Central memory CD4-positive, alpha-beta T cell (primary cell): ENCODE measurements around the gene MLPH.

Experiments used
- DNase-seq: peaks from one replicate; pipeline ENCODE4 v3.0.0; 2022

The MLPH gene

DNA sequence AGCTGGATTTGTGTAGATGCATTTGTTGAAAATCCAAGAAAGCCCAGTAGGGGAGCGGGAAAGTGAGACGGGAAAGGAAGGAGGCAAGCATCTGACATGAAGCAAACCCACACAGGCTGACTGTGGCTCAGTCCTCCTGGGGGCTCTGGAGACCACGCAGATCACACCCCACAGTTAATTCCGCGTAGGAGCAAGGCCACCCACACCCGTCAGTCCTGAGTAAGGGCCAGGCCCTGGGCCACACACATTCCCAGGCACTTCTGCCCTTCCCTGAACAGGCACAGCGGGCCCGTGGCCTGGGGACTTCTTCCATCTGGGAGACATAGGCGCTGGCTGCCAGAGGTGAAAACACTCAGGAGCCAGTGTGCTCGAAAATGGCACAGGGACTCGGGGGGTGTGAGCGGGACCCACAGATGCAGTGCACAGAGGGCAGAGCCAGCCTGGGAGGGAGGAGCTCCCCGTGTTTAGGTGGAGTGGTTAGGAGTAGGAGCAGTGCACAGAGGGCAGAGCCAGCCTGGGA, 59.9 kb downstream of the MLPH start:
- no peak for DNase-seq

DNA sequence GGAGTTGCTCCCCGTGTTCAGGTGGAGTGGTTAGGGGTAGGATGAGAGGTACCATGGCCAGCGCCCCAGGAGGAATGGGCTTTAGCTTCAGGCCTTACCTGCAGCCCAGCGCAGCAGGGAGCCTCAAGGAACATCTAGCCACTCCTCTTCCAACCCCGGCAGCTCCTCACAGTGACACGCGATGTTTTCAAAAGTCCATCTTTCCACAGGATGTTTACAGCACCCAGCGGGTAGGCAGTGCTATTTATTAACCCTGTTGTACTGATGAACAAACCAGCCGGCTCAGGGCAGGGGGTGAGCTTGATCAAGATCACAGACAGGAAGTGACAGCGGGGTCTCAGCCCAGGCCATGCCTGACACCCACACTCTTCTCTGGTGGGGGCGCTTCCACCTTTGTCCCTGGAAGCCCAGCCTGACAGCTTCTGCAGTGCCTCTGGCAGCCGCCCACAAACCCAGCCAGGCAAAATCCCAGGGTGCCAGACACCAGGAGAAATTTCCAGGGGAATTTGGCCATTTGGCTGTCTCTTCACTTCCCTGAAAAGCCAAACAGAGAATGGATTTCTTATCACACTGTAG, 60.9 kb downstream of the MLPH start:
- no peak for DNase-seq

GRCh38 chr2:237549216-237549615, 62.2 kb downstream of the MLPH start:
- DNase-seq, result no peak

- DNase-seq, result no peak
Measured at GRCh38 chr2:237549643-237550415, 62.8 kb downstream of the MLPH start.

GRCh38 chr2:237551071-237551574, 64.1 kb downstream of the MLPH start:
- DNase-seq, result no peak

DNA sequence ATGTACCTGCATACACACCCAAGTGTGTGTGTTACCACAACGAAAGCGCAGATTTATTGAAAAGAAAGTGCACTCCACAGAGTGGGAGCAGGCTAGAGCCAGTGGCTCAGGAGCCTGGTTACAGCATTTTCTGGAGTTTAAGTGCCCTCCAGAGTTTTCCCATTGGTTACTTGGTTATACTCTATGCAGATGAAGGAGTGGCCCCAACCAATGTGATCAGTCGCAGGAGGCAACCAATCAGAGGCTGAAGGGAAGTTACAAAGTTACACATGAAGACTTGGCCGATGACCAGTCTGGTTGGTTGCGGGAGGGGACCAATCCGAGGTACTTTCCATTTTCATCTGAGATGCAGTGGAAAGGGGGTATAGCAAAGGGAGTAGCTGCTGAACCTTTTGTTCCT, 65.9 kb downstream of the MLPH start:
- no peak for DNase-seq

DNA sequence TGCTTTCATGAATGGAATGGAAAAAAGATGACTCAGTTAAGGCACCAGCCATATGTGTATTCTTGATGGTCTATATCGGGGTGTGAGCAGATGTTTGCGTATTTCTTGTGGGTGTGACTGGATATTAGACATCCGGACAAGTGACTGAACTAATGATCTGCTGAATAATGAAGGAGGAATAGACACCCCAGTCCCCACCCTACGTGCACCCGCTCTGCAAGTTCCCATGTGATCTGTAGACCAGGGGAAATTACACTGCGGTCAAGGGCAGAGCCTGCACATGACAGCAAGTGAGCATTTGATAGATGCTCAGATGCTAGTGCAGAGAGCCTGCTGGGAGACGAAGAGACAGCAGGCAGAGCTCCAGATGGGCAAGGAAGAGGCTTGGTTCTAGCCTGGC, 66.9 kb downstream of the MLPH start:
- DNase-seq, result no peak

DNA sequence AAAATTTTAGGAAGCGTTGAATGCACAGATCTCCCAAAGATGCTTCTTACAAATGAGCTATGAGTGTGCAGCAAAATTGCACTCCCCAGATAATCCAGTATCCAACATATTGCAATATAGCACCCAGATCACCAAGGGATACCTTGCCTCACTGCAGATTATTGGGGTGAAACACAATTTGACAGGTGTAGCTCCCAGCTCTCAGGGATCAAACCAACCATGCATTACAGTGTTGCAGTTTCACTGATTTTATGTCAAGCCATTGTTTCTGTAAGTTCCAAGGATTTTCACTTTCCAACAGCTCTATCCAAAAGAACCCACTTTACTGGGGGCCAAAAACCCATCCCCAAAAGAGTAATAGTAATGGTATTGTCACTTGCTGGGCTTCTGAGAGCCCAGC, 68.5 kb downstream of the MLPH start:
- no peak for DNase-seq

- DNase-seq, result no peak
Measured at GRCh38 chr2:237556773-237557632, 70.0 kb downstream of the MLPH start.

- no peak for DNase-seq
Measured at GRCh38 chr2:237557633-237558015, 70.6 kb downstream of the MLPH start.

GRCh38 chr2:237558961-237559641, 72.0 kb downstream of the MLPH start:
- no peak for DNase-seq

- DNase-seq, result no peak
Measured at GRCh38 chr2:237561221-237561620, 74.2 kb downstream of the MLPH start.

GRCh38 chr2:237563816-237564215, 76.8 kb downstream of the MLPH start:
- DNase-seq, result no peak

DNA sequence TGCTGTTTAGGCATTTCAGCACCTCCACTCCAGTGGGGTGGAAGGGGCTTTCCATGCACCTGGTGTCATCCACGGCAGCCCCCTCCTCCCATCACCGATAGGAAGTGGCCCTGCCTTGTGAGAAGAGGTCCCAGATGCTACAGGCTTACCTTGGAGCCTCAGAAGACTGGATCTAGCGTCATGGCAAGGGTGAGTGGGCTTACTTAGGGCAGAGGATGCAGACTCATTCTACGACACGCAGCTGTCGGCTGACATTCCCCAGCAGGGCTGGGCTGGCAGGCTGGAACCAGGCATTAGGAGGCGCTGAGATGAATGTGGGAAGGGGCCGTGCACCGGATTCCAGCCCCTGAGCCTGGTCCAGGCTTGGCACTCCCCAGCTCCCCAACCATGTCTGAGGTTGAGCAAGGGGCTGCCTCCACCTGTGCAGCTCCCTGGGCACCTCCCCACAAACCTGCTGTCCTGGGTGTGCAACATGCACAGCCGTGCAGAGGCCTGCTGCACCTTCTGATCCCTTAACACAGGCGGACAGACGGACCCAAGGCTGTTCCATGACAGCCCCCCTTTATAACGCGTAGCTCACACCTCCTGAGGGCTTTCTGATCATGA, 77.6 kb downstream of the MLPH start:
- no peak for DNase-seq

GRCh38 chr2:237565974-237566373, 78.9 kb downstream of the MLPH start:
- DNase-seq, result no peak

DNA sequence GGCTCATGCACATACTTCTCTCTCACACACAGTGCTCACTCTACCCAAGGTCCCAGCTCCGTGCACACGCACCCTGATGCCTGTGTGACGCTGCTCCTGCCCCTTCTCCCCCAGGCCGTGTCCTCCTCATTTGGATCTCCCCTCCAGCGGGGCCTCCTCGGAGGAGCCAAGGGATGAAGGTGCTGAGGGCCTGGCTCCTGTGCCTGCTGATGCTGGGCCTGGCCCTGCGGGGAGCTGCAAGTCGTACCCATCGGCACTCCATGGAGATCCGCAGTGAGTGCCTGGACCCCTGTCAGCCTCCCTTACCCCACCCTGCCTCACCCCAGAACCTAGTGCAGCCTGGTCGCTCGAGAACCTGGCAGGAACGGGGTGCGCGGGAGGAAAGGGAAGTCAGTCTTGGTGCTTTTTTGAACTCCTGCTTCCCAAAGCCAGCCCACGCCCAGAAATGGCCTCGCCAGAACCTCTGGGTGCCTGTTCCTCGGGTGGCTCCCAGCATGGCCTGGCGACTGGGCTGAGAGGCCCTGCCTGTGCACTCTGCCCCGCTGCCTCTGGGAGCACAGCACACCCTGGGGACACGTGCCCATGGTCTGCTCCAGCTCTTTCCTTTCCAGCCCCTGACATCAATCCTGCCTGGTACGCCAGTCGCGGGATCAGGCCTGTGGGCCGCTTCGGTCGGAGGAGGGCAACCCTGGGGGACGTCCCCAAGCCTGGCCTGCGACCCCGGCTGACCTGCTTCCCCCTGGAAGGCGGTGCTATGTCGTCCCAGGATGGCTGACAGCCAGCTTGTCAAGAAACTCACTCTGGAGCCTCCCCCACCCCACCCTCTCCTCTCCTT, 79.6 kb downstream of the MLPH start, which contains the start of gene PRLH:
PRLH (plus strand) TSS at position 174 of the 835 bp plus-strand sequence; CDS start at position 174, 0 bp downstream.
- DNase-seq, result no peak

DNA sequence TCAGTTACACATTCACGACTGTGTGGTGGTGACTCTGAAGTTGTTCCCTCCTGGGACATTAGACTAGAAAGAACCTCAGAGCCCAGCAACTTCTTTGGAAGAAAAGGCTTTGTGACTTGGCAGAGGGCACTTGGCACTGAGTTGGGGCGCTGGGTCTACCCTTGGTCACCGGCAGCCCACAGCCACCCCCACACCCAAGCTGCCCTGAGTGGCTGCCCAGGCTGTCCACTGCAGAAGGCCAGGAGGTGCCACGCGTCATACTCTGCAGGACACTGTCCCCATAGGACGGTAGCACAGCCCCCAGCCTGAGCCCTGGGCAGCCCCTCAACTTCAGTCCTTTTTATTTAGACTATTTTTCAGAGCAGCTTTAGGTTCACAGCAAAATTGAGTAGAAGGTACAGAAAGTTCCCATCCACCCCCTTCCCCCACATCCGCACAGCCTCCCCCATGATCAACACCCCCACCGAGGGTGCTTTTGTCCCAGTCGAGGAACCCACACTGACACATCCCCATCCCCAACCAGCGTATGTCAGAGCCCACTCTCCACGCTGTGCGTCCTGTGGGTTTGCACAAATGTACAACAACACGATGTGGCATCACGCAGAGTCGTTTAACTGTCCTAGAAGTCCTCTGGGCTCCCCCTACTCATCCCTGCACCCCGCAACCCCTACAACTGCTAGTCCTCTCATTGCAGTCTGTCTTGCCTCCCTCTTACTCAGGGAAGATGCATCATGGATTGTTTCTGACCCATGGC, 80.4 kb downstream of the MLPH start:
- no peak for DNase-seq

GRCh38 chr2:237568121-237568660, 81.1 kb downstream of the MLPH start:
- no peak for DNase-seq

- DNase-seq, result no peak
Measured at GRCh38 chr2:237569041-237569440, 82.0 kb downstream of the MLPH start.

GRCh38 chr2:237569896-237570295, 82.8 kb downstream of the MLPH start:
- no peak for DNase-seq
